Epithelial cell of esophagus (primary cell): ENCODE measurements around the gene RNF166.

Experiments
- DNase-seq: peaks from one replicate; pipeline ENCODE4 v3.0.0; 2010; ENCODE audit warnings: low read depth
- H3K4me3 ChIP-seq: 2 replicates; pipeline ENCODE4 v1.5.1; 2011; ENCODE audit warnings: mild to moderate bottlenecking, low read length, control low read depth
- CTCF ChIP-seq: IDR thresholded peaks from 2 replicates; pipeline ENCODE4 v1.5.1; 2011; ENCODE audit warnings: low read depth, mild to moderate bottlenecking, low read length, control low read depth, inconsistent platforms; ENCODE audit not compliant: insufficient read depth; ENCODE audit errors: missing control alignments

Gene RNF166

GRCh38 chr16:88750854-88751253 is 44.6 kb upstream of the RNF166 start:
- no peak for TF ChIP-seq CTCF
- H3K4me3 ChIP-seq: no peak overlapping the region
- no peak for DNase-seq

- DNase-seq: no peak
- TF ChIP-seq CTCF: no peak
- H3K4me3 ChIP-seq: no peak overlapping the region
These were observed 43.1 kb upstream of the RNF166 start for GRCh38 chr16:88749358-88749757.

GRCh38 chr16:88748364-88748763 is 42.2 kb upstream of the RNF166 start:
- no peak for DNase-seq
- no peak overlapping the region for H3K4me3 ChIP-seq
- no peak for TF ChIP-seq CTCF

GRCh38 chr16:88747588-88748301 is 41.5 kb upstream of the RNF166 start:
- TF ChIP-seq CTCF: peak; percentile 46
- DNase-seq: peak; percentile 69
- H3K4me3 ChIP-seq: no peak overlapping the region

- no peak for TF ChIP-seq CTCF
- DNase-seq: no peak
- no peak overlapping the region for H3K4me3 ChIP-seq
These were observed 40.3 kb upstream of the RNF166 start for GRCh38 chr16:88746506-88746905.

- no peak for DNase-seq
- no peak overlapping the region for H3K4me3 ChIP-seq
- no peak for TF ChIP-seq CTCF
These were observed 38.6 kb upstream of the RNF166 start for GRCh38 chr16:88744577-88745521.
